Measurements from ENCODE around the gene SWT1. TPM values are rescaled to one million over a fixed set of nuclear protein-coding genes. Genes with fewer than 3 reads are reported as not detected.

SWT1 gene
- total and polyA plus RNA-seq, 9 of the 15 experiments (the other 6 are each of a cell fraction or from before 2014, with no cell fraction given): 1.5 to 3.4 (median 2.3) TPM

GRCh38 chr1:185224132-185224531, 67.2 kb downstream of the SWT1 start:
- POLR2A ChIA-PET: interaction anchor here (0.8 kb wide), 2 partner anchors 17 to 48 kb away, joined by 3 read pairs; no protein-coding TSS in a partner anchor
- 24% methylated on average over 1 of the region's 1 CpG for WGBS (ENCODE audit: insufficient coverage, low coverage, missing lambda C conversion rate)
- no peaks in the 10 kb centered on the region; a peak in 1 of 5 replicates for H3K4me1 ChIP-seq (replicated peaks in 1 of 2; ENCODE audit: control insufficient read depth in 2 of 2, insufficient read depth in 2 of 2, low read length in 2 of 2)
- H3K79me2 ChIP-seq (ENCODE audit: control insufficient read depth, insufficient read depth, low read length): no peaks in the 10 kb centered on the region
- CTCF ChIA-PET (ENCODE audit: low intra/inter-chr PET ratio): no interaction called here
- no peak overlapping the region for H3K4me3 ChIP-seq
- H3K9me3 ChIP-seq (replicated peaks; ENCODE audit: control insufficient read depth, insufficient read depth, low read depth, low read length): no peaks in the 10 kb centered on the region
- no TSS peak for BruUV-seq (replicated peaks)
- in situ Hi-C loops (cut with MboI): loop anchor here (10.0 kb wide), 1 partner anchor 461 kb away; no protein-coding TSS in a partner anchor
- FAIRE-seq (no peak), DNase-seq (ENCODE audit: extremely low read depth in 1 of 4, low spot score in 3 of 4) (no peak), ATAC-seq (no peak)
- H3K9ac ChIP-seq (ENCODE audit: insufficient read depth in 1 of 2, low read depth in 2 of 2, low read length in 2 of 2): no peak overlapping the region
- H3K27ac ChIP-seq (ENCODE audit: extremely low read depth, low read depth, low read length): no peak overlapping the region
- intact Hi-C loops (cut with micrococcal nuclease): no loop called here
- H3K27me3 ChIP-seq (ENCODE audit: control insufficient read depth in 2 of 2, insufficient read depth in 2 of 2, low read length in 2 of 2): no peaks in the 10 kb centered on the region
- no peaks in the 10 kb centered on the region for H4K20me1 ChIP-seq (replicated peaks; ENCODE audit: control insufficient read depth, insufficient read depth, low read length)
- no peaks in the 10 kb centered on the region for H3K9me1 ChIP-seq (ENCODE audit: control insufficient read depth, insufficient read depth, low read length)
- no peaks in the 10 kb centered on the region for H3K36me3 ChIP-seq (ENCODE audit: control insufficient read depth, insufficient read depth, low read length)
- H2AFZ ChIP-seq (ENCODE audit: low read depth, low read length): no peak overlapping the region
- no peak overlapping the region for H3K4me2 ChIP-seq (ENCODE audit: insufficient read depth, low read length)
- TF ChIP-seq CEBPB (tag; IDR thresholded peaks at IDR 0.05): no peak
- no peak for TF ChIP-seq PYGO2 (tag; IDR thresholded peaks at IDR 0.05)
- TF ChIP-seq RBM25 (IDR thresholded peaks at IDR 0.05; ENCODE audit: low read depth, low read length, severe bottlenecking): peak; percentile 73
- TF ChIP-seq TRIM28 (IDR thresholded peaks at IDR 0.05): peak; percentile 78
- TF ChIP-seq, protein P1, sequence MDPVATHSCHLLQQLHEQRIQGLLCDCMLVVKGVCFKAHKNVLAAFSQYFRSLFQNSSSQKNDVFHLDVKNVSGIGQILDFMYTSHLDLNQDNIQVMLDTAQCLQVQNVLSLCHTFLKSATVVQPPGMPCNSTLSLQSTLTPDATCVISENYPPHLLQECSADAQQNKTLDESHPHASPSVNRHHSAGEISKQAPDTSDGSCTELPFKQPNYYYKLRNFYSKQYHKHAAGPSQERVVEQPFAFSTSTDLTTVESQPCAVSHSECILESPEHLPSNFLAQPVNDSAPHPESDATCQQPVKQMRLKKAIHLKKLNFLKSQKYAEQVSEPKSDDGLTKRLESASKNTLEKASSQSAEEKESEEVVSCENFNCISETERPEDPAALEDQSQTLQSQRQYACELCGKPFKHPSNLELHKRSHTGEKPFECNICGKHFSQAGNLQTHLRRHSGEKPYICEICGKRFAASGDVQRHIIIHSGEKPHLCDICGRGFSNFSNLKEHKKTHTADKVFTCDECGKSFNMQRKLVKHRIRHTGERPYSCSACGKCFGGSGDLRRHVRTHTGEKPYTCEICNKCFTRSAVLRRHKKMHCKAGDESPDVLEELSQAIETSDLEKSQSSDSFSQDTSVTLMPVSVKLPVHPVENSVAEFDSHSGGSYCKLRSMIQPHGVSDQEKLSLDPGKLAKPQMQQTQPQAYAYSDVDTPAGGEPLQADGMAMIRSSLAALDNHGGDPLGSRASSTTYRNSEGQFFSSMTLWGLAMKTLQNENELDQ (CRISPR knock-in tag; IDR thresholded peaks at IDR 0.05; ENCODE audit: borderline replicate concordance): no peak
- TF ChIP-seq, protein P2, sequence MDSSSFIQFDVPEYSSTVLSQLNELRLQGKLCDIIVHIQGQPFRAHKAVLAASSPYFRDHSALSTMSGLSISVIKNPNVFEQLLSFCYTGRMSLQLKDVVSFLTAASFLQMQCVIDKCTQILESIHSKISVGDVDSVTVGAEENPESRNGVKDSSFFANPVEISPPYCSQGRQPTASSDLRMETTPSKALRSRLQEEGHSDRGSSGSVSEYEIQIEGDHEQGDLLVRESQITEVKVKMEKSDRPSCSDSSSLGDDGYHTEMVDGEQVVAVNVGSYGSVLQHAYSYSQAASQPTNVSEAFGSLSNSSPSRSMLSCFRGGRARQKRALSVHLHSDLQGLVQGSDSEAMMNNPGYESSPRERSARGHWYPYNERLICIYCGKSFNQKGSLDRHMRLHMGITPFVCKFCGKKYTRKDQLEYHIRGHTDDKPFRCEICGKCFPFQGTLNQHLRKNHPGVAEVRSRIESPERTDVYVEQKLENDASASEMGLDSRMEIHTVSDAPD (CRISPR knock-in tag; IDR thresholded peaks at IDR 0.05): no peak
- TF ChIP-seq BCOR (IDR thresholded peaks at IDR 0.05): peak; percentile 79
- TF ChIP-seq ZNF408 (CRISPR knock-in tag; IDR thresholded peaks at IDR 0.05; ENCODE audit: low read depth): no peak
- peak in 1 of 2 experiments; percentile 46; a peak in 2 of 3 replicates for TF ChIP-seq CBX3 (IDR thresholded peaks at IDR 0.05; ENCODE audit: borderline replicate concordance in 1 of 2, low read length in 2 of 2)
- TF ChIP-seq SMARCA5 (IDR thresholded peaks at IDR 0.05): 0 out of 2 replicates have a peak, but pooled peaks have one; percentile 53
- no peak for TF ChIP-seq SETDB1 (IDR thresholded peaks at IDR 0.05; ENCODE audit: low read length)
- no peak for TF ChIP-seq PTRF (tag; IDR thresholded peaks at IDR 0.05)
- TF ChIP-seq ZNF589 (CRISPR knock-in tag; IDR thresholded peaks at IDR 0.05; ENCODE audit: low read depth): no peak
- TF ChIP-seq THRB (CRISPR knock-in tag; conservative IDR thresholded peaks at IDR 0.05): no peak
